SK-N-SH treated with all-trans-retinoic acid at 6 μM for 48 hours (cell line): ENCODE data around the gene SGK1.

ENCODE experiments used
- BACH2 ChIP-seq: fragments of 250-450 bp; sonication (Bioruptor Pico); IDR thresholded peaks from 2 replicates; pipeline ENCODE4 v1.9.0; 2021; ENCODE audit warnings: mild to moderate bottlenecking, borderline replicate concordance
- ISL1 ChIP-seq: fragments of 250-450 bp; sonication (Bioruptor Pico); IDR thresholded peaks from 2 replicates; pipeline ENCODE4 v2.1.2; 2022; ENCODE audit warnings: mild to moderate bottlenecking, moderate library complexity
- OSR1 ChIP-seq: fragments of 250-450 bp; sonication (Bioruptor Pico); IDR thresholded peaks from 2 replicates; pipeline ENCODE4 v1.8.0; 2022; ENCODE audit warnings: moderate library complexity, mild to moderate bottlenecking, inconsistent platforms
- PPARA ChIP-seq: fragments of 250-450 bp; sonication (Bioruptor Pico); IDR thresholded peaks from 2 replicates; pipeline ENCODE4 v1.5.0; 2020; ENCODE audit warnings: mild to moderate bottlenecking, borderline replicate concordance
- TCF4 ChIP-seq: fragments of 250-450 bp; sonication (Bioruptor Pico); IDR thresholded peaks from 2 replicates; pipeline ENCODE4 v1.8.0; 2021; ENCODE audit warnings: mild to moderate bottlenecking, moderate library complexity, borderline replicate concordance
- TOX ChIP-seq: fragments of 250-450 bp; sonication (Bioruptor Pico); IDR thresholded peaks from 2 replicates; pipeline ENCODE4 v1.8.0; 2021; ENCODE audit warnings: mild to moderate bottlenecking, moderate library complexity, borderline replicate concordance
- ZC3H10 ChIP-seq: fragments of 250-450 bp; sonication (Bioruptor Pico); IDR thresholded peaks from 2 replicates; pipeline ENCODE4 v1.5.1; 2021; ENCODE audit warnings: mild to moderate bottlenecking, moderate library complexity
- ZFP3 ChIP-seq: fragments of 250-450 bp; sonication (Bioruptor Pico); IDR thresholded peaks from 2 replicates; pipeline ENCODE4 v1.5.0; 2020; ENCODE audit warnings: mild to moderate bottlenecking, moderate library complexity
- ZFP30 ChIP-seq: fragments of 450-650 bp; formaldehyde crosslinking; IDR thresholded peaks from 2 replicates; pipeline ENCODE4 v1.5.0; 2022; ENCODE audit warnings: mild to moderate bottlenecking, moderate library complexity
- ZNF70 ChIP-seq: fragments of 450-650 bp; formaldehyde crosslinking; IDR thresholded peaks from 2 replicates; pipeline ENCODE4 v1.5.0; 2020; ENCODE audit warnings: mild to moderate bottlenecking, moderate library complexity
- ZNF8 ChIP-seq: fragments of 450-650 bp; formaldehyde crosslinking; IDR thresholded peaks from 2 replicates; pipeline ENCODE4 v1.5.0; 2020; ENCODE audit warnings: mild to moderate bottlenecking, moderate library complexity
- TF ChIP-seq, protein P1 (sequence below): fragments of 250-450 bp; sonication (Bioruptor Pico); IDR thresholded peaks from 2 replicates; pipeline ENCODE4 v1.5.1; 2020; ENCODE audit warnings: low read depth, mild to moderate bottlenecking, moderate library complexity
- TF ChIP-seq, protein P2 (sequence below): fragments of 250-450 bp; sonication (Bioruptor Pico); IDR thresholded peaks from 2 replicates; pipeline ENCODE4 v1.5.0; 2020; ENCODE audit warnings: mild to moderate bottlenecking, moderate library complexity

DNA sequence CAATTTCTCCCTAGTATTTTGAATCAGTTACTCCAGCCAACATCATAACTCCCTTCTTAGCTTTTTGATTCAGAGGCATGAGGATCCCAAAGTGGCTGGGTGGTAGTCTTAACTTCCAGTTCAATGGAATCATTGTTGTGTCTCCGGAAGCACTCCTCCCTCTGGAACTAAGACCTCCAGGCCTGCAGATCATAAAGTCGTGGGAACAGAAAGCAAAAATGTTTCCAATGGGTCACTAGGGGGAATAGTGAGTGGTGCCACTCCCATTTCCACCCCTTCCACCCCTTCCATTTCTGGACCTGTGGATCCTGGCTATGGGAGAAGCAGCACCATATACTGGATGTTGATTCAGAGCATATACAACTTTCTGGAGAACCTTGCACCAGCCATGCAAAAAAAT lies 130.8 kb downstream of the SGK1 start:
- TF ChIP-seq BACH2 (CRISPR knock-in tag) (no peak), TCF4 (CRISPR knock-in tag) (no peak), ZFP30 (CRISPR knock-in tag) (no peak), PPARA (CRISPR knock-in tag) (no peak), OSR1 (CRISPR knock-in tag) (no peak), TOX (no peak), ISL1 (CRISPR knock-in tag) (no peak), ZFP3 (no peak), ZNF70 (no peak), ZC3H10 (CRISPR knock-in tag) (no peak), ZNF8 (CRISPR knock-in tag) (no peak)
- TF ChIP-seq, protein P1, sequence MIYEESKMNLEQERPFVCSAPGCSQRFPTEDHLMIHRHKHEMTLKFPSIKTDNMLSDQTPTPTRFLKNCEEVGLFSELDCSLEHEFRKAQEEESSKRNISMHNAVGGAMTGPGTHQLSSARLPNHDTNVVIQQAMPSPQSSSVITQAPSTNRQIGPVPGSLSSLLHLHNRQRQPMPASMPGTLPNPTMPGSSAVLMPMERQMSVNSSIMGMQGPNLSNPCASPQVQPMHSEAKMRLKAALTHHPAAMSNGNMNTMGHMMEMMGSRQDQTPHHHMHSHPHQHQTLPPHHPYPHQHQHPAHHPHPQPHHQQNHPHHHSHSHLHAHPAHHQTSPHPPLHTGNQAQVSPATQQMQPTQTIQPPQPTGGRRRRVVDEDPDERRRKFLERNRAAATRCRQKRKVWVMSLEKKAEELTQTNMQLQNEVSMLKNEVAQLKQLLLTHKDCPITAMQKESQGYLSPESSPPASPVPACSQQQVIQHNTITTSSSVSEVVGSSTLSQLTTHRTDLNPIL (CRISPR knock-in tag): no peak
- TF ChIP-seq, protein P2, sequence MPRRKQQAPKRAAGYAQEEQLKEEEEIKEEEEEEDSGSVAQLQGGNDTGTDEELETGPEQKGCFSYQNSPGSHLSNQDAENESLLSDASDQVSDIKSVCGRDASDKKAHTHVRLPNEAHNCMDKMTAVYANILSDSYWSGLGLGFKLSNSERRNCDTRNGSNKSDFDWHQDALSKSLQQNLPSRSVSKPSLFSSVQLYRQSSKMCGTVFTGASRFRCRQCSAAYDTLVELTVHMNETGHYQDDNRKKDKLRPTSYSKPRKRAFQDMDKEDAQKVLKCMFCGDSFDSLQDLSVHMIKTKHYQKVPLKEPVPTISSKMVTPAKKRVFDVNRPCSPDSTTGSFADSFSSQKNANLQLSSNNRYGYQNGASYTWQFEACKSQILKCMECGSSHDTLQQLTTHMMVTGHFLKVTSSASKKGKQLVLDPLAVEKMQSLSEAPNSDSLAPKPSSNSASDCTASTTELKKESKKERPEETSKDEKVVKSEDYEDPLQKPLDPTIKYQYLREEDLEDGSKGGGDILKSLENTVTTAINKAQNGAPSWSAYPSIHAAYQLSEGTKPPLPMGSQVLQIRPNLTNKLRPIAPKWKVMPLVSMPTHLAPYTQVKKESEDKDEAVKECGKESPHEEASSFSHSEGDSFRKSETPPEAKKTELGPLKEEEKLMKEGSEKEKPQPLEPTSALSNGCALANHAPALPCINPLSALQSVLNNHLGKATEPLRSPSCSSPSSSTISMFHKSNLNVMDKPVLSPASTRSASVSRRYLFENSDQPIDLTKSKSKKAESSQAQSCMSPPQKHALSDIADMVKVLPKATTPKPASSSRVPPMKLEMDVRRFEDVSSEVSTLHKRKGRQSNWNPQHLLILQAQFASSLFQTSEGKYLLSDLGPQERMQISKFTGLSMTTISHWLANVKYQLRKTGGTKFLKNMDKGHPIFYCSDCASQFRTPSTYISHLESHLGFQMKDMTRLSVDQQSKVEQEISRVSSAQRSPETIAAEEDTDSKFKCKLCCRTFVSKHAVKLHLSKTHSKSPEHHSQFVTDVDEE (CRISPR knock-in tag): no peak
